ENCODE data around the gene VCAN. TPM values are rescaled to one million over a fixed set of nuclear protein-coding genes. Genes with fewer than 3 reads are reported as not detected.

Gene VCAN
- total and polyA plus RNA-seq, 2 experiments from 2014 or later: 98.5 to 327 TPM

- Histone ChIP-seq H3K9me2 (ENCODE audit: insufficient read depth) (no peaks in the 10 kb centered on the region), H2AFZ (no peak overlapping the region), H3K36me3 (ENCODE audit: low read depth) (peaks cover 35% of the 10 kb centered on the region; the same call in 1 of the 2 replicates), H4K20me1 (ENCODE audit: insufficient read depth) (no peaks in the 10 kb centered on the region), H3F3A (ENCODE audit: insufficient read depth) (peaks cover 55% of the 10 kb centered on the region), H3K79me2 (ENCODE audit: insufficient read depth) (no peaks in the 10 kb centered on the region), H3K27me3 (replicated peaks; ENCODE audit: insufficient read depth) (no peaks in the 10 kb centered on the region), H3K27ac (peak overlapping the region; percentile 82), H3K4me1 (ENCODE audit: insufficient read depth) (peaks cover 55% of the 10 kb centered on the region), H3K9me3 (ENCODE audit: low read depth) (no peaks in the 10 kb centered on the region), H3K4me2 (ENCODE audit: unreplicated experiment) (peak overlapping the region; percentile 62), H3K9ac (peak overlapping the region; percentile 13; the same call in 1 of the 2 replicates), H3K4me3 (0 out of 2 replicates have a peak overlapping the region, but pooled peaks have one; percentile 8)
- in situ Hi-C loops (cut with MboI): no loop called here
- peak; percentile 89 for DNase-seq
- no peak for TF ChIP-seq EZH2 (IDR thresholded peaks at IDR 0.05; ENCODE audit: insufficient read depth, poor library complexity, severe bottlenecking)
- TF ChIP-seq EZH2phosphoT487 (IDR thresholded peaks at IDR 0.05; ENCODE audit: insufficient read depth, low read depth): no peak
- 8% methylated on average over 9 of the region's 9 CpGs for WGBS, 2 experiments (ENCODE audit: low coverage in 1 of 2, low lambda C conversion rate in 2 of 2, missing lambda C conversion rate in 2 of 2)
These were observed 81.5 kb downstream of the VCAN start for GRCh38 chr5:83553000-83553486.

GRCh38 chr5:83554133-83554532 lies 82.6 kb downstream of the VCAN start:
- H3K79me2 ChIP-seq (ENCODE audit: insufficient read depth): no peaks in the 10 kb centered on the region
- no peaks in the 10 kb centered on the region for H3K27me3 ChIP-seq (replicated peaks; ENCODE audit: insufficient read depth)
- H3K9me2 ChIP-seq (ENCODE audit: insufficient read depth): no peaks in the 10 kb centered on the region
- no peak overlapping the region for H3K4me2 ChIP-seq (ENCODE audit: unreplicated experiment)
- peak overlapping the region; percentile 12; the same call in 1 of the 2 replicates for H3K9ac ChIP-seq
- no peak for DNase-seq
- no peak overlapping the region for H3K4me3 ChIP-seq
- H2AFZ ChIP-seq: no peak overlapping the region
- peaks cover 44% of the 10 kb centered on the region for H3K4me1 ChIP-seq (ENCODE audit: insufficient read depth)
- H3K9me3 ChIP-seq (ENCODE audit: low read depth): no peaks in the 10 kb centered on the region
- no peaks in the 10 kb centered on the region for H4K20me1 ChIP-seq (ENCODE audit: insufficient read depth)
- TF ChIP-seq EZH2phosphoT487 (IDR thresholded peaks at IDR 0.05; ENCODE audit: insufficient read depth, low read depth) (no peak), EZH2 (IDR thresholded peaks at IDR 0.05; ENCODE audit: insufficient read depth, poor library complexity, severe bottlenecking) (no peak)
- in situ Hi-C loops (cut with MboI): no loop called here
- peaks cover 35% of the 10 kb centered on the region; the same call in 1 of the 2 replicates for H3K36me3 ChIP-seq (ENCODE audit: low read depth)
- WGBS, 2 experiments (ENCODE audit: low coverage in 1 of 2, low lambda C conversion rate in 2 of 2, missing lambda C conversion rate in 2 of 2): 95 to 100% methylated on average over 5 of the region's 5 CpGs
- peaks cover 44% of the 10 kb centered on the region for H3F3A ChIP-seq (ENCODE audit: insufficient read depth)
- peak overlapping the region; percentile 82 for H3K27ac ChIP-seq

DNA sequence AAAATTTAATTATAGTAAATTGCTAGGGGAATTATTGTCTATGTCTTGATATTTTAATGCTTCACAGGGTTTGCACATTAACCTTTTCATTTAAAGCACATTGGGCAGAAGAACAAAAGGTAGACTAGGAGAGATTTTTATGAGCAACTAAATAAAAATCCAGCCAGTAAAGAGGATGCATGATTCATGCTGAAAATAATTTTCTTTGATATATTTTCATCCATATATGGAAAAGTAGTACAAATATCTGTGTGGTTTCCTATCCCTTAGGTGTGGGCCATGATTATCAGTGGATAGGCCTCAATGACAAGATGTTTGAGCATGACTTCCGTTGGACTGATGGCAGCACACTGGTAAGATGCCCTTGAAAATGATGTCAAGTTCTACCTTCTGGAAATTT lies 83.1 kb downstream of the VCAN start:
- Histone ChIP-seq H3K9ac (no peak overlapping the region), H3K9me2 (ENCODE audit: insufficient read depth) (no peaks in the 10 kb centered on the region), H3K27me3 (replicated peaks; ENCODE audit: insufficient read depth) (no peaks in the 10 kb centered on the region), H2AFZ (no peak overlapping the region), H4K20me1 (ENCODE audit: insufficient read depth) (no peaks in the 10 kb centered on the region), H3K4me2 (ENCODE audit: unreplicated experiment) (no peak overlapping the region), H3K36me3 (ENCODE audit: low read depth) (peaks cover 35% of the 10 kb centered on the region; the same call in 1 of the 2 replicates), H3F3A (ENCODE audit: insufficient read depth) (peaks cover 39% of the 10 kb centered on the region), H3K4me3 (no peak overlapping the region), H3K9me3 (ENCODE audit: low read depth) (no peaks in the 10 kb centered on the region), H3K79me2 (ENCODE audit: insufficient read depth) (no peaks in the 10 kb centered on the region), H3K27ac (peak overlapping the region; percentile 82; the same call in 1 of the 2 replicates), H3K4me1 (ENCODE audit: insufficient read depth) (peaks cover 38% of the 10 kb centered on the region)
- 75 to 80% methylated on average over 1 of the region's 1 CpG for WGBS, 2 experiments (ENCODE audit: low coverage in 1 of 2, low lambda C conversion rate in 2 of 2, missing lambda C conversion rate in 2 of 2)
- in situ Hi-C loops (cut with MboI): no loop called here
- TF ChIP-seq EZH2phosphoT487 (IDR thresholded peaks at IDR 0.05; ENCODE audit: insufficient read depth, low read depth) (no peak), EZH2 (IDR thresholded peaks at IDR 0.05; ENCODE audit: insufficient read depth, poor library complexity, severe bottlenecking) (no peak)
- peak; percentile 27 for DNase-seq

DNA sequence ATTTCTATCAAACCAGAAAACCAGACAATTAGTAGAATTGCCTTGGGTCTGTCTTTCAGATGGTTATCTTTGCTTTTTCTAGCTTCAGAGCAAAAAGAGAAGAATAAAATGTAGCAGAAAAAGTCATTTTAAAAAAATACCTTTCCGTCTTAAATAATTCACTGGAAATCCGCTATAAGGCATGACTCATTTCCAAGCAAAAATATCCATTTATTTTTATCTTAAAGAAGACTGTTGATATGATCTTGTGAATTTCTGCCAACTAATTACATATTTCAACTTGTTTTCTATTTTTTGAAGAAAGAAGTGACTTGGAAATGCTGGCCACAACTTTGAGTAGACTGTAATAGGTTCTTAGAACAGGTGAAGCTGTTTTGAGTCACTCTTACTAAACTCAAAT lies 83.7 kb downstream of the VCAN start:
- no peak overlapping the region for H3K9ac ChIP-seq
- WGBS, 2 experiments (ENCODE audit: low coverage in 1 of 2, low lambda C conversion rate in 2 of 2, missing lambda C conversion rate in 2 of 2): 98% methylated on average over 2 of the region's 2 CpGs
- peaks cover 37% of the 10 kb centered on the region for H3F3A ChIP-seq (ENCODE audit: insufficient read depth)
- no peaks in the 10 kb centered on the region for H4K20me1 ChIP-seq (ENCODE audit: insufficient read depth)
- H3K36me3 ChIP-seq (ENCODE audit: low read depth): peaks cover 39% of the 10 kb centered on the region
- no peak overlapping the region for H2AFZ ChIP-seq
- no peak for TF ChIP-seq EZH2 (IDR thresholded peaks at IDR 0.05; ENCODE audit: insufficient read depth, poor library complexity, severe bottlenecking)
- TF ChIP-seq EZH2phosphoT487 (IDR thresholded peaks at IDR 0.05; ENCODE audit: insufficient read depth, low read depth): no peak
- no peak overlapping the region for H3K27ac ChIP-seq
- no peak overlapping the region for H3K4me3 ChIP-seq
- in situ Hi-C loops (cut with MboI): no loop called here
- peaks cover 34% of the 10 kb centered on the region for H3K4me1 ChIP-seq (ENCODE audit: insufficient read depth)
- no peaks in the 10 kb centered on the region for H3K9me3 ChIP-seq (ENCODE audit: low read depth)
- DNase-seq: no peak
- H3K79me2 ChIP-seq (ENCODE audit: insufficient read depth): no peaks in the 10 kb centered on the region
- H3K4me2 ChIP-seq (ENCODE audit: unreplicated experiment): no peak overlapping the region
- no peaks in the 10 kb centered on the region for H3K9me2 ChIP-seq (ENCODE audit: insufficient read depth)
- H3K27me3 ChIP-seq (replicated peaks; ENCODE audit: insufficient read depth): no peaks in the 10 kb centered on the region
